WTC11 (cell line): Measurements from ENCODE around the gene QPCTL. TPM values are rescaled to one million over a fixed set of nuclear protein-coding genes. Genes with fewer than 3 reads are reported as not detected.

Experiments used
- ATAC-seq: fragments of 200-7000 bp; cut with Tn5 transposase; 2 replicates; pipeline ENCODE4 v1.10.0; 2021; ENCODE audit warnings: mild to moderate bottlenecking, moderate library complexity
- CTCF ChIA-PET: fragments of 300-600 bp; sonication (Branson Sonifier 250); formaldehyde crosslinking; loops from one replicate; lab custom pipeline; 2021; ENCODE audit warnings: antibody characterized with exemption; lab: Charles Lee
- POLR2A ChIA-PET: fragments of 350-600 bp; sonication (Branson Sonifier 250); formaldehyde crosslinking; loops from one replicate; lab custom pipeline; 2021; ENCODE audit warnings: antibody characterized with exemption; lab: Charles Lee
- DNase-seq: peaks from one replicate; pipeline ENCODE4 v3.0.0; 2021; ENCODE audit warnings: low spot score
- H3K27ac Mint-ChIP-seq: 2 replicates; pipeline ENCODE4 v1.8.0; 2021; ENCODE audit warnings: mixed read lengths
- H3K27me3 Mint-ChIP-seq: 2 replicates; pipeline ENCODE4 v1.8.0; 2021; ENCODE audit warnings: low read depth, mild to moderate bottlenecking, moderate library complexity, mixed read lengths
- H3K36me3 Mint-ChIP-seq: 2 replicates; pipeline ENCODE4 v1.8.0; 2021; ENCODE audit warnings: mixed read lengths
- H3K4me1 Mint-ChIP-seq: 2 replicates; pipeline ENCODE4 v1.8.0; 2022; ENCODE audit warnings: mixed read lengths
- H3K4me3 Mint-ChIP-seq: 2 replicates; pipeline ENCODE4 v1.8.0; 2021; ENCODE audit warnings: mild to moderate bottlenecking, moderate library complexity, mixed read lengths
- H3K9me3 Mint-ChIP-seq: 2 replicates; pipeline ENCODE4 v1.8.0; 2021; ENCODE audit warnings: mixed read lengths
- CREM ChIP-seq: sonication (generic); formaldehyde crosslinking; IDR thresholded peaks from 2 replicates; pipeline ENCODE4 v1.8.1; 2022; ENCODE audit warnings: mild to moderate bottlenecking, missing genetic modification reagents, moderate library complexity
- ESRRA ChIP-seq: sonication (generic); formaldehyde crosslinking; IDR thresholded peaks from 2 replicates; pipeline ENCODE4 v1.8.1; 2022; ENCODE audit warnings: mild to moderate bottlenecking, missing genetic modification reagents, borderline replicate concordance
- ETV6 ChIP-seq: sonication (generic); formaldehyde crosslinking; IDR thresholded peaks from 2 replicates; pipeline ENCODE4 v1.8.1; 2022; ENCODE audit warnings: mild to moderate bottlenecking, missing genetic modification reagents
- FOXJ3 ChIP-seq: sonication (generic); formaldehyde crosslinking; IDR thresholded peaks from 2 replicates; pipeline ENCODE4 v1.9.0; 2021; ENCODE audit warnings: missing genetic modification reagents, mild to moderate bottlenecking, borderline replicate concordance
- GABPB1 ChIP-seq: sonication (generic); formaldehyde crosslinking; IDR thresholded peaks from 2 replicates; pipeline ENCODE4 v1.8.1; 2023; ENCODE audit warnings: mild to moderate bottlenecking, missing genetic modification reagents
- KAT7 ChIP-seq: sonication (generic); formaldehyde crosslinking; IDR thresholded peaks from 2 replicates; pipeline ENCODE4 v1.8.1; 2023; ENCODE audit warnings: missing genetic modification reagents, mild to moderate bottlenecking, borderline replicate concordance
- MXD4 ChIP-seq: fragments of 250-450 bp; sonication (Bioruptor Pico); IDR thresholded peaks from 2 replicates; pipeline ENCODE4 v1.8.0; 2021; ENCODE audit warnings: mild to moderate bottlenecking, moderate library complexity, borderline replicate concordance
- NFE2L1 ChIP-seq: sonication (generic); formaldehyde crosslinking; IDR thresholded peaks from 2 replicates; pipeline ENCODE4 v1.8.1; 2023; ENCODE audit warnings: missing genetic modification reagents
- OVOL2 ChIP-seq: fragments of 250-450 bp; sonication (Bioruptor Pico); IDR thresholded peaks from 2 replicates; pipeline ENCODE4 v1.9.0; 2021; ENCODE audit warnings: mild to moderate bottlenecking, borderline replicate concordance
- PRRX2 ChIP-seq: fragments of 250-450 bp; sonication (Bioruptor Pico); IDR thresholded peaks from 2 replicates; pipeline ENCODE4 v1.8.0; 2021; ENCODE audit warnings: mild to moderate bottlenecking
- RELA ChIP-seq: sonication (generic); formaldehyde crosslinking; IDR thresholded peaks from 2 replicates; pipeline ENCODE4 v1.8.1; 2022; ENCODE audit warnings: missing genetic modification reagents, mild to moderate bottlenecking, borderline replicate concordance
- SMAD3 ChIP-seq: sonication (generic); formaldehyde crosslinking; IDR thresholded peaks from 2 replicates; pipeline ENCODE4 v1.8.0; 2022; ENCODE audit warnings: missing genetic modification reagents, mild to moderate bottlenecking, borderline replicate concordance
- TEAD1 ChIP-seq: sonication (generic); formaldehyde crosslinking; IDR thresholded peaks from 2 replicates; pipeline ENCODE4 v1.8.0; 2022; ENCODE audit warnings: mild to moderate bottlenecking, missing genetic modification reagents
- TP53 ChIP-seq: sonication (generic); formaldehyde crosslinking; IDR thresholded peaks from 2 replicates; pipeline ENCODE4 v1.8.1; 2023; ENCODE audit warnings: mild to moderate bottlenecking, missing genetic modification reagents
- total RNA-seq: library from RNA; stranded (reverse); gene quantifications from 3 replicates; pipeline ENCODE4 v1.2.3, GENCODE V29; 2021
- TF ChIP-seq, protein P1 (sequence below): sonication (generic); formaldehyde crosslinking; IDR thresholded peaks from 2 replicates; pipeline ENCODE4 v1.8.0; 2023; ENCODE audit warnings: missing genetic modification reagents, mild to moderate bottlenecking, borderline replicate concordance
- TF ChIP-seq, protein P2 (sequence below): sonication (generic); formaldehyde crosslinking; IDR thresholded peaks from 2 replicates; pipeline ENCODE4 v1.8.1; 2023; ENCODE audit warnings: mild to moderate bottlenecking, missing genetic modification reagents, moderate library complexity
- TF ChIP-seq, protein P3 (sequence below): sonication (generic); formaldehyde crosslinking; IDR thresholded peaks from 2 replicates; pipeline ENCODE4 v1.8.1; 2022; ENCODE audit warnings: mild to moderate bottlenecking, moderate library complexity, missing genetic modification reagents
- TF ChIP-seq, protein P4 (sequence below): sonication (generic); formaldehyde crosslinking; IDR thresholded peaks from 2 replicates; pipeline ENCODE4 v1.8.0; 2022; ENCODE audit warnings: mild to moderate bottlenecking, missing genetic modification reagents
- TF ChIP-seq, protein P5 (sequence below): sonication (generic); formaldehyde crosslinking; IDR thresholded peaks from 2 replicates; pipeline ENCODE4 v1.8.0; 2022; ENCODE audit warnings: mild to moderate bottlenecking, missing genetic modification reagents
- TF ChIP-seq, protein P6 (sequence below): sonication (generic); formaldehyde crosslinking; IDR thresholded peaks from 2 replicates; pipeline ENCODE4 v1.8.1; 2022; ENCODE audit warnings: low read depth, missing genetic modification reagents, borderline replicate concordance
- TF ChIP-seq, protein P7 (sequence below): fragments of 250-450 bp; sonication (Bioruptor Pico); IDR thresholded peaks from 2 replicates; pipeline ENCODE4 v2.1.2; 2022; ENCODE audit warnings: mild to moderate bottlenecking, moderate library complexity

The QPCTL gene
- total RNA-seq, 1 experiment from 2014 or later = 33.3 TPM

DNA sequence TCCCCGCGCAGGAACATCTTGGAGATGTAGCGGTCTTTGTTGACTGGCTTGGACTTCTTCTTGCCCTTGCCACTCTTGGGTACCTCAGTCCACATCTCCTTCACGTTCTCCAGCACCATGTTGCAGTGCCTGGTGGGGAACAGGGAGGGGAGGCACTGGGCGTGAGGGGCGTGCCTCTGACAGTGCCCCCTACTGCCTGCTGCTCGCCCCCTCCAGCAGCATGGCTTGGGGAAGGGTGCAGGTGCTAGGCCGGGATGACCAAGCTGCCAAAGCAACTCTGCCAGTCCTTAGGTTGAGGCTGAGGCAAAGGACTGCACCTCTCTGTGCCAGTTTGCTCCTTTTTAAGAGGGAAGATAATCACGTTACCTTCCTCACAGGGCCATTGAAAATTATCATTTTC lies 4.9 kb upstream of the QPCTL start:
- POLR2A ChIA-PET = no interaction called here
- no peak overlapping the region for H3K4me3 Mint-ChIP-seq

DNA sequence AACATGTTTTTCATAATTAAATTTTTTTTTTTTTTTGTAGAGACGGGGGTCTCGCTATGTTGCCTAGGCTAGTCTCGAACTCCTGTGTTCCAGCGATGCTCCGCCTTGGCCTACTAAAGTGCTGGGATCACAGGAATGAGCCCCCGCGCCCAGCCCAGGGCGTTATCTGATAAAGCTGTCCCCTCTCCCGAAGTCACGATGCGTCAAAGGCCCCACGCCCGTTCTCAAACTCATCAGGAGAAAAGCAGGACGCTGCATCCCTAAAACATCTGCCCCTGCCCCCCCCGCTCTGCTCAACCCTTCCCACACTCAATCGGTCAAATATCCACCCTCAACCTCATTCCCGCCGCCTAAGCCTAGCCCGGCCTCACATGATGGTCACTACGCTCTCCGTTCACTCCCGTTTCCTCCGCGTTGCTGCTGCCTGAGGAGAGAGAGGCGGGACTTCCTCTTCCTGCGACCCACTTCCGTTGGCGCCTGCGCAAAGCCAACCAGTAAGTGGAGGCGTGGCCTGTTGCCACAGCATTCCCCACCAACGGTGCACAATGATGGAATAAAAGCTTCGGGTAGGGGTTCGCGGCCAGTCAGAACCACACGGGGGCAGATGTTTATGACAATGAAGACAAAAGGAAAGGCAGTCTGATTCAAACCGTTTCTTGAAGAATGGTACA lies 815 bp upstream of the QPCTL start, which contains the start of gene SNRPD2:
Gene SNRPD2, minus strand, starts transcription at position 438 of the 671 bp plus-strand sequence. Its CDS starts 65 bp downstream, at position 373.
- H3K36me3 Mint-ChIP-seq = peaks cover 47% of the 10 kb centered on the region
- POLR2A ChIA-PET = interaction anchor here (0.6 to 3.3 kb wide), 25 partner anchors 9 to 365 kb away, joined by 3 to 39 read pairs (median 4); partner anchors contain the start of genes FBXO46, FOSB, GIPR and RSPH6A
- H3K4me3 Mint-ChIP-seq = peak within 1 kb of the TSS; percentile 96
- peak; percentile 94 for DNase-seq
- no peaks in the 10 kb centered on the region for H3K9me3 Mint-ChIP-seq
- H3K4me1 Mint-ChIP-seq = peaks cover 6% of the 10 kb centered on the region; the same call in 1 of the 2 replicates
- H3K27me3 Mint-ChIP-seq = peaks cover 3% of the 10 kb centered on the region; the same call in 1 of the 2 replicates
- H3K27ac Mint-ChIP-seq = peak within 1 kb of the TSS; percentile 100
- CTCF ChIA-PET = interaction anchor here (0.6 to 5.4 kb wide), 44 partner anchors 10 to 337 kb away, joined by 3 to 86 read pairs (median 5); partner anchors contain the start of genes FBXO46, RSPH6A, SIX5 and SYMPK
- peak; percentile 55 for ATAC-seq
- TF ChIP-seq TP53 (CRISPR knock-in tag) (no peak), OVOL2 (CRISPR knock-in tag) (no peak), FOXJ3 (CRISPR knock-in tag) (no peak), PRRX2 (CRISPR knock-in tag) (no peak), SMAD3 (CRISPR knock-in tag) (no peak), TEAD1 (CRISPR knock-in tag) (0 out of 2 replicates have a peak, but pooled peaks have one; percentile 35), NFE2L1 (CRISPR knock-in tag) (no peak), ETV6 (CRISPR knock-in tag) (peak; percentile 65; the same call in 1 of the 2 replicates), RELA (CRISPR knock-in tag) (no peak), ESRRA (no peak), GABPB1 (CRISPR knock-in tag) (peak; percentile 41; the same call in 1 of the 2 replicates)
- TF ChIP-seq, protein P1, sequence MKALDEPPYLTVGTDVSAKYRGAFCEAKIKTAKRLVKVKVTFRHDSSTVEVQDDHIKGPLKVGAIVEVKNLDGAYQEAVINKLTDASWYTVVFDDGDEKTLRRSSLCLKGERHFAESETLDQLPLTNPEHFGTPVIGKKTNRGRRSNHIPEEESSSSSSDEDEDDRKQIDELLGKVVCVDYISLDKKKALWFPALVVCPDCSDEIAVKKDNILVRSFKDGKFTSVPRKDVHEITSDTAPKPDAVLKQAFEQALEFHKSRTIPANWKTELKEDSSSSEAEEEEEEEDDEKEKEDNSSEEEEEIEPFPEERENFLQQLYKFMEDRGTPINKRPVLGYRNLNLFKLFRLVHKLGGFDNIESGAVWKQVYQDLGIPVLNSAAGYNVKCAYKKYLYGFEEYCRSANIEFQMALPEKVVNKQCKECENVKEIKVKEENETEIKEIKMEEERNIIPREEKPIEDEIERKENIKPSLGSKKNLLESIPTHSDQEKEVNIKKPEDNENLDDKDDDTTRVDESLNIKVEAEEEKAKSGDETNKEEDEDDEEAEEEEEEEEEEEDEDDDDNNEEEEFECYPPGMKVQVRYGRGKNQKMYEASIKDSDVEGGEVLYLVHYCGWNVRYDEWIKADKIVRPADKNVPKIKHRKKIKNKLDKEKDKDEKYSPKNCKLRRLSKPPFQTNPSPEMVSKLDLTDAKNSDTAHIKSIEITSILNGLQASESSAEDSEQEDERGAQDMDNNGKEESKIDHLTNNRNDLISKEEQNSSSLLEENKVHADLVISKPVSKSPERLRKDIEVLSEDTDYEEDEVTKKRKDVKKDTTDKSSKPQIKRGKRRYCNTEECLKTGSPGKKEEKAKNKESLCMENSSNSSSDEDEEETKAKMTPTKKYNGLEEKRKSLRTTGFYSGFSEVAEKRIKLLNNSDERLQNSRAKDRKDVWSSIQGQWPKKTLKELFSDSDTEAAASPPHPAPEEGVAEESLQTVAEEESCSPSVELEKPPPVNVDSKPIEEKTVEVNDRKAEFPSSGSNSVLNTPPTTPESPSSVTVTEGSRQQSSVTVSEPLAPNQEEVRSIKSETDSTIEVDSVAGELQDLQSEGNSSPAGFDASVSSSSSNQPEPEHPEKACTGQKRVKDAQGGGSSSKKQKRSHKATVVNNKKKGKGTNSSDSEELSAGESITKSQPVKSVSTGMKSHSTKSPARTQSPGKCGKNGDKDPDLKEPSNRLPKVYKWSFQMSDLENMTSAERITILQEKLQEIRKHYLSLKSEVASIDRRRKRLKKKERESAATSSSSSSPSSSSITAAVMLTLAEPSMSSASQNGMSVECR = no peak
- TF ChIP-seq, protein P2, sequence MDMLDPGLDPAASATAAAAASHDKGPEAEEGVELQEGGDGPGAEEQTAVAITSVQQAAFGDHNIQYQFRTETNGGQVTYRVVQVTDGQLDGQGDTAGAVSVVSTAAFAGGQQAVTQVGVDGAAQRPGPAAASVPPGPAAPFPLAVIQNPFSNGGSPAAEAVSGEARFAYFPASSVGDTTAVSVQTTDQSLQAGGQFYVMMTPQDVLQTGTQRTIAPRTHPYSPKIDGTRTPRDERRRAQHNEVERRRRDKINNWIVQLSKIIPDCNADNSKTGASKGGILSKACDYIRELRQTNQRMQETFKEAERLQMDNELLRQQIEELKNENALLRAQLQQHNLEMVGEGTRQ (CRISPR knock-in tag) = peak; percentile 36; the same call in 1 of the 2 replicates
- TF ChIP-seq, protein P3, sequence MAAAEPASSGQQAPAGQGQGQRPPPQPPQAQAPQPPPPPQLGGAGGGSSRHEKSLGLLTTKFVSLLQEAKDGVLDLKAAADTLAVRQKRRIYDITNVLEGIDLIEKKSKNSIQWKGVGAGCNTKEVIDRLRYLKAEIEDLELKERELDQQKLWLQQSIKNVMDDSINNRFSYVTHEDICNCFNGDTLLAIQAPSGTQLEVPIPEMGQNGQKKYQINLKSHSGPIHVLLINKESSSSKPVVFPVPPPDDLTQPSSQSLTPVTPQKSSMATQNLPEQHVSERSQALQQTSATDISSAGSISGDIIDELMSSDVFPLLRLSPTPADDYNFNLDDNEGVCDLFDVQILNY (CRISPR knock-in tag) = 0 out of 2 replicates have a peak, but pooled peaks have one; percentile 27
- TF ChIP-seq, protein P4, sequence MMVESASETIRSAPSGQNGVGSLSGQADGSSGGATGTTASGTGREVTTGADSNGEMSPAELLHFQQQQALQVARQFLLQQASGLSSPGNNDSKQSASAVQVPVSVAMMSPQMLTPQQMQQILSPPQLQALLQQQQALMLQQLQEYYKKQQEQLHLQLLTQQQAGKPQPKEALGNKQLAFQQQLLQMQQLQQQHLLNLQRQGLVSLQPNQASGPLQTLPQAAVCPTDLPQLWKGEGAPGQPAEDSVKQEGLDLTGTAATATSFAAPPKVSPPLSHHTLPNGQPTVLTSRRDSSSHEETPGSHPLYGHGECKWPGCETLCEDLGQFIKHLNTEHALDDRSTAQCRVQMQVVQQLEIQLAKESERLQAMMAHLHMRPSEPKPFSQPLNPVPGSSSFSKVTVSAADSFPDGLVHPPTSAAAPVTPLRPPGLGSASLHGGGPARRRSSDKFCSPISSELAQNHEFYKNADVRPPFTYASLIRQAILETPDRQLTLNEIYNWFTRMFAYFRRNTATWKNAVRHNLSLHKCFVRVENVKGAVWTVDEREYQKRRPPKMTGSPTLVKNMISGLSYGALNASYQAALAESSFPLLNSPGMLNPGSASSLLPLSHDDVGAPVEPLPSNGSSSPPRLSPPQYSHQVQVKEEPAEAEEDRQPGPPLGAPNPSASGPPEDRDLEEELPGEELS (CRISPR knock-in tag) = 0 out of 2 replicates have a peak, but pooled peaks have one; percentile 21
- TF ChIP-seq, protein P5, sequence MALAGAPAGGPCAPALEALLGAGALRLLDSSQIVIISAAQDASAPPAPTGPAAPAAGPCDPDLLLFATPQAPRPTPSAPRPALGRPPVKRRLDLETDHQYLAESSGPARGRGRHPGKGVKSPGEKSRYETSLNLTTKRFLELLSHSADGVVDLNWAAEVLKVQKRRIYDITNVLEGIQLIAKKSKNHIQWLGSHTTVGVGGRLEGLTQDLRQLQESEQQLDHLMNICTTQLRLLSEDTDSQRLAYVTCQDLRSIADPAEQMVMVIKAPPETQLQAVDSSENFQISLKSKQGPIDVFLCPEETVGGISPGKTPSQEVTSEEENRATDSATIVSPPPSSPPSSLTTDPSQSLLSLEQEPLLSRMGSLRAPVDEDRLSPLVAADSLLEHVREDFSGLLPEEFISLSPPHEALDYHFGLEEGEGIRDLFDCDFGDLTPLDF = no peak

More for the DNA sequence above, 4.9 kb upstream of the QPCTL start:
- Mint-ChIP-seq H3K9me3 (no peaks in the 10 kb centered on the region), H3K27me3 (peaks cover 3% of the 10 kb centered on the region; the same call in 1 of the 2 replicates), H3K27ac (no peak overlapping the region), H3K4me1 (peaks cover 6% of the 10 kb centered on the region; the same call in 1 of the 2 replicates), H3K36me3 (peaks cover 45% of the 10 kb centered on the region)
- TF ChIP-seq, protein P6, sequence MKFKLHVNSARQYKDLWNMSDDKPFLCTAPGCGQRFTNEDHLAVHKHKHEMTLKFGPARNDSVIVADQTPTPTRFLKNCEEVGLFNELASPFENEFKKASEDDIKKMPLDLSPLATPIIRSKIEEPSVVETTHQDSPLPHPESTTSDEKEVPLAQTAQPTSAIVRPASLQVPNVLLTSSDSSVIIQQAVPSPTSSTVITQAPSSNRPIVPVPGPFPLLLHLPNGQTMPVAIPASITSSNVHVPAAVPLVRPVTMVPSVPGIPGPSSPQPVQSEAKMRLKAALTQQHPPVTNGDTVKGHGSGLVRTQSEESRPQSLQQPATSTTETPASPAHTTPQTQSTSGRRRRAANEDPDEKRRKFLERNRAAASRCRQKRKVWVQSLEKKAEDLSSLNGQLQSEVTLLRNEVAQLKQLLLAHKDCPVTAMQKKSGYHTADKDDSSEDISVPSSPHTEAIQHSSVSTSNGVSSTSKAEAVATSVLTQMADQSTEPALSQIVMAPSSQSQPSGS = no peak
- TF ChIP-seq, protein P7, sequence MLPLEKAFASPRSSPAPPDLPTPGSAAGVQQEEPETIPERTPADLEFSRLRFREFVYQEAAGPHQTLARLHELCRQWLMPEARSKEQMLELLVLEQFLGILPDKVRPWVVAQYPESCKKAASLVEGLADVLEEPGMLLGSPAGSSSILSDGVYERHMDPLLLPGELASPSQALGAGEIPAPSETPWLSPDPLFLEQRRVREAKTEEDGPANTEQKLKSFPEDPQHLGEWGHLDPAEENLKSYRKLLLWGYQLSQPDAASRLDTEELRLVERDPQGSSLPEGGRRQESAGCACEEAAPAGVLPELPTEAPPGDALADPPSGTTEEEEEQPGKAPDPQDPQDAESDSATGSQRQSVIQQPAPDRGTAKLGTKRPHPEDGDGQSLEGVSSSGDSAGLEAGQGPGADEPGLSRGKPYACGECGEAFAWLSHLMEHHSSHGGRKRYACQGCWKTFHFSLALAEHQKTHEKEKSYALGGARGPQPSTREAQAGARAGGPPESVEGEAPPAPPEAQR (CRISPR knock-in tag) = no peak
- TF ChIP-seq MXD4 (CRISPR knock-in tag) (no peak), CREM (no peak), KAT7 (no peak)
- no peak for ATAC-seq
- no peak for DNase-seq
- CTCF ChIA-PET = interaction anchor here (1.3 kb wide), 1 partner anchor 10 kb away, joined by 3 read pairs; no protein-coding TSS in a partner anchor
